ENCODE measurements around the gene ICAM4.

GRCh38 chr19:10332158-10332964 is 45.6 kb downstream of the ICAM4 start:
- TF ChIP-seq, protein P1, sequence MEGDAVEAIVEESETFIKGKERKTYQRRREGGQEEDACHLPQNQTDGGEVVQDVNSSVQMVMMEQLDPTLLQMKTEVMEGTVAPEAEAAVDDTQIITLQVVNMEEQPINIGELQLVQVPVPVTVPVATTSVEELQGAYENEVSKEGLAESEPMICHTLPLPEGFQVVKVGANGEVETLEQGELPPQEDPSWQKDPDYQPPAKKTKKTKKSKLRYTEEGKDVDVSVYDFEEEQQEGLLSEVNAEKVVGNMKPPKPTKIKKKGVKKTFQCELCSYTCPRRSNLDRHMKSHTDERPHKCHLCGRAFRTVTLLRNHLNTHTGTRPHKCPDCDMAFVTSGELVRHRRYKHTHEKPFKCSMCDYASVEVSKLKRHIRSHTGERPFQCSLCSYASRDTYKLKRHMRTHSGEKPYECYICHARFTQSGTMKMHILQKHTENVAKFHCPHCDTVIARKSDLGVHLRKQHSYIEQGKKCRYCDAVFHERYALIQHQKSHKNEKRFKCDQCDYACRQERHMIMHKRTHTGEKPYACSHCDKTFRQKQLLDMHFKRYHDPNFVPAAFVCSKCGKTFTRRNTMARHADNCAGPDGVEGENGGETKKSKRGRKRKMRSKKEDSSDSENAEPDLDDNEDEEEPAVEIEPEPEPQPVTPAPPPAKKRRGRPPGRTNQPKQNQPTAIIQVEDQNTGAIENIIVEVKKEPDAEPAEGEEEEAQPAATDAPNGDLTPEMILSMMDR (IDR thresholded peaks at IDR 0.05; ENCODE audit: low read depth, low read length) = peak; percentile 42
- TF ChIP-seq POLR2A (IDR thresholded peaks at IDR 0.05; ENCODE audit: extremely low read depth, insufficient read length) = no peak
- TF ChIP-seq, protein P2, sequence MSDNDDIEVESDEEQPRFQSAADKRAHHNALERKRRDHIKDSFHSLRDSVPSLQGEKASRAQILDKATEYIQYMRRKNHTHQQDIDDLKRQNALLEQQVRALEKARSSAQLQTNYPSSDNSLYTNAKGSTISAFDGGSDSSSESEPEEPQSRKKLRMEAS (IDR thresholded peaks at IDR 0.05; ENCODE audit: low read depth, low read length) = no peak

Measured in NB4 (cell line).